H1 (cell line): ENCODE measurements around the gene PRDM15. TPM values are rescaled to one million over a fixed set of nuclear protein-coding genes. Genes with fewer than 3 reads are reported as not detected.

Source experiments
- CTCF ChIA-PET: fragments of 300-600 bp; sonication (Branson Sonifier 250); formaldehyde crosslinking; loops from one replicate; lab custom pipeline; 2021; ENCODE audit not compliant: partially characterized antibody; lab: Charles Lee
- POLR2A ChIA-PET: fragments of 300-600 bp; sonication (Branson Sonifier 250); formaldehyde crosslinking; loops from one replicate; lab custom pipeline; 2021; ENCODE audit warnings: inconsistent platforms; ENCODE audit not compliant: partially characterized antibody; lab: Charles Lee
- DNase-seq, 2 experiments: peaks; one replicate each; pipeline versions ENCODE4 v3.0.0 to v3.0.0-alpha.2; 2010 to 2022; ENCODE audit warnings: low spot score in 2 of 2, low read depth in 1 of 2, mixed read lengths in 1 of 2
- FAIRE-seq: peaks from 2 replicates; lab custom pipeline; 2011; peaks lifted over from hg19 to GRCh38; lab: Jason Lieb, UNC
- H2AFZ ChIP-seq: 2 replicates; pipeline ENCODE4 v1.8.1; 2012; ENCODE audit warnings: low read length, inconsistent platforms
- H2AK5ac ChIP-seq: 2 replicates; pipeline ENCODE4 v1.6.1; 2013; ENCODE audit warnings: low read depth, low read length
- H2BK120ac ChIP-seq: replicated peaks from 2 replicates; pipeline ENCODE3; 2013; ENCODE audit warnings: low read depth, low read length, inconsistent platforms
- H2BK12ac ChIP-seq: 2 replicates; pipeline ENCODE4 v1.6.1; 2013; ENCODE audit warnings: low read depth, low read length
- H2BK15ac ChIP-seq: 2 replicates; pipeline ENCODE4 v1.6.1; 2013; ENCODE audit warnings: low read length
- H2BK20ac ChIP-seq: 2 replicates; pipeline ENCODE4 v1.6.1; 2013; ENCODE audit warnings: low read length
- H2BK5ac ChIP-seq: 2 replicates; pipeline ENCODE4 v1.6.1; 2013; ENCODE audit warnings: low read depth, low read length
- H3K14ac ChIP-seq: 2 replicates; pipeline ENCODE4 v1.6.1; 2013; ENCODE audit warnings: inconsistent platforms; ENCODE audit not compliant: insufficient read length
- H3K18ac ChIP-seq: 2 replicates; pipeline ENCODE4 v1.6.1; 2013; ENCODE audit warnings: low read length; ENCODE audit errors: extremely low read depth
- H3K23ac ChIP-seq: 2 replicates; pipeline ENCODE4 v1.6.1; 2013; ENCODE audit warnings: inconsistent platforms; ENCODE audit not compliant: insufficient read length
- H3K23me2 ChIP-seq: 2 replicates; pipeline ENCODE4 v1.6.1; 2013; ENCODE audit warnings: low read depth, low read length
- H3K27ac ChIP-seq: 2 replicates; pipeline ENCODE4 v1.6.1; 2011; ENCODE audit warnings: low read depth, low read length, inconsistent platforms
- H3K27me3 ChIP-seq, 4 experiments: replicated peaks in 1 of 4; 1 replicate in 1 of 4; 2 replicates in 3 of 4; pipeline versions ENCODE4 v1.6.1 to v1.8.1; 2011 to 2013; ENCODE audit warnings: low read length in 3 of 4, mild to moderate bottlenecking in 3 of 4, inconsistent platforms in 2 of 4, mixed read lengths in 2 of 4, moderate library complexity in 1 of 4; ENCODE audit not compliant: control insufficient read depth in 3 of 4, insufficient read depth in 3 of 4; ENCODE audit errors: extremely low read depth in 1 of 4
- H3K36me3 ChIP-seq, 4 experiments: 2 replicates each; pipeline versions ENCODE4 v1.6.1 to v1.8.1; 2011 to 2013; ENCODE audit warnings: mild to moderate bottlenecking in 4 of 4, low read length in 3 of 4, moderate library complexity in 2 of 4, control low read depth in 1 of 4, inconsistent platforms in 1 of 4; ENCODE audit not compliant: insufficient read depth in 4 of 4, control insufficient read depth in 2 of 4
- H3K4ac ChIP-seq: replicated peaks from 2 replicates; pipeline ENCODE3; 2013; ENCODE audit warnings: low read length, low read depth, mixed read lengths, inconsistent platforms; ENCODE audit not compliant: insufficient read length
- H3K4me1 ChIP-seq, 4 experiments: replicated peaks in 1 of 4; 1 replicate in 1 of 4; 2 replicates in 3 of 4; pipeline versions ENCODE4 v1.6.1 to v1.8.1; 2011 to 2013; ENCODE audit warnings: low read length in 3 of 4, inconsistent platforms in 2 of 4, mixed read lengths in 1 of 4; ENCODE audit not compliant: insufficient read depth in 4 of 4, control insufficient read depth in 3 of 4
- H3K4me2 ChIP-seq, 2 experiments: 2 replicates each; pipeline versions ENCODE4 v1.6.1 to v1.8.1; 2011 to 2013; ENCODE audit warnings: low read depth in 2 of 2, low read length in 2 of 2, control low read depth in 1 of 2, inconsistent platforms in 1 of 2, mild to moderate bottlenecking in 1 of 2; ENCODE audit not compliant: insufficient read depth in 1 of 2
- H3K4me3 ChIP-seq, 4 experiments: fragments of 200-600, 300-600 bp in 1 of 4; sonication (generic), shearing (Covaris generic), sonication (Bioruptor Twin) in 1 of 4; 2 replicates each; pipeline versions ENCODE4 v1.5.1 to v1.8.1; 2011 to 2016; ENCODE audit warnings: low read length in 4 of 4, low read depth in 3 of 4, control low read depth in 2 of 4, inconsistent platforms in 2 of 4, mild to moderate bottlenecking in 2 of 4, mixed read lengths in 1 of 4, moderate library complexity in 1 of 4; ENCODE audit not compliant: insufficient read depth in 2 of 4; ENCODE audit errors: extremely low read depth in 1 of 4
- H3K56ac ChIP-seq: replicated peaks from 2 replicates; pipeline ENCODE3; 2013; ENCODE audit warnings: low read depth, mild to moderate bottlenecking, mixed read lengths, low read length, inconsistent platforms; ENCODE audit not compliant: insufficient read length
- H3K79me1 ChIP-seq: 2 replicates; pipeline ENCODE4 v1.6.1; 2013; ENCODE audit warnings: low read depth, low read length, control low read depth
- H3K79me2 ChIP-seq, 2 experiments: 2 replicates each; pipeline versions ENCODE4 v1.6.1 to v1.8.1; 2012 to 2013; ENCODE audit warnings: low read length in 2 of 2, mild to moderate bottlenecking in 2 of 2, inconsistent platforms in 1 of 2; ENCODE audit not compliant: insufficient read depth in 2 of 2, control insufficient read depth in 1 of 2
- H3K9ac ChIP-seq, 4 experiments: replicated peaks in 1 of 4; 1 replicate in 1 of 4; 2 replicates in 3 of 4; pipeline versions ENCODE4 v1.6.1 to v1.8.1; 2011 to 2013; ENCODE audit warnings: low read depth in 3 of 4, low read length in 3 of 4, control low read depth in 2 of 4, mild to moderate bottlenecking in 2 of 4, moderate library complexity in 2 of 4, inconsistent platforms in 1 of 4; ENCODE audit errors: extremely low read depth in 1 of 4
- H3K9me3 ChIP-seq, 2 experiments: 2 replicates each; pipeline versions ENCODE4 v1.6.1 to v1.8.1; 2012 to 2013; ENCODE audit warnings: mild to moderate bottlenecking in 2 of 2, moderate library complexity in 2 of 2, control low read depth in 1 of 2, inconsistent platforms in 1 of 2, low read depth in 1 of 2, low read length in 1 of 2, mixed read lengths in 1 of 2; ENCODE audit not compliant: insufficient read depth in 2 of 2
- H4K20me1 ChIP-seq, 2 experiments: replicated peaks in 1 of 2; 2 replicates each; pipeline versions ENCODE3 to v1.8.1; 2011 to 2013; ENCODE audit warnings: inconsistent platforms in 2 of 2, low read length in 2 of 2, mild to moderate bottlenecking in 1 of 2; ENCODE audit not compliant: insufficient read depth in 2 of 2, control insufficient read depth in 1 of 2
- H4K5ac ChIP-seq: 2 replicates; pipeline ENCODE4 v1.6.1; 2013; ENCODE audit warnings: low read length, low read depth, mixed read lengths, inconsistent platforms; ENCODE audit not compliant: insufficient read length
- H4K8ac ChIP-seq: 2 replicates; pipeline ENCODE4 v1.8.0; 2013; ENCODE audit warnings: mild to moderate bottlenecking, moderate library complexity, low read length, inconsistent platforms; ENCODE audit not compliant: insufficient read depth; ENCODE audit errors: extremely low read depth
- H4K91ac ChIP-seq: replicated peaks from 2 replicates; pipeline ENCODE3; 2013; ENCODE audit warnings: low read length, mixed read lengths, inconsistent platforms; ENCODE audit not compliant: insufficient read length
- CHD1 ChIP-seq: IDR thresholded peaks from 2 replicates; pipeline ENCODE4 v1.6.1; 2012; ENCODE audit warnings: low read depth, low read length, improper control_type of control experiment
- CHD2 ChIP-seq: IDR thresholded peaks from 2 replicates; pipeline ENCODE4 v1.6.1; 2012; ENCODE audit warnings: low read length, improper control_type of control experiment
- GABPA ChIP-seq: IDR thresholded peaks from 2 replicates; pipeline ENCODE4 v1.6.1; 2011; ENCODE audit warnings: mild to moderate bottlenecking, low read length, moderate library complexity, borderline replicate concordance; ENCODE audit not compliant: insufficient read depth
- KDM1A ChIP-seq: fragments of 200-600, 300-600 bp; sonication (generic); IDR thresholded peaks from 2 replicates; pipeline ENCODE4 v1.7.1; 2016; ENCODE audit warnings: mild to moderate bottlenecking, low read length, borderline replicate concordance
- POLR2AphosphoS5 ChIP-seq: IDR thresholded peaks from 2 replicates; pipeline ENCODE4 v1.6.1; 2011; ENCODE audit warnings: low read depth, low read length
- WGBS, 2 experiments: shearing (Covaris generic) in 1 of 2; methylation state at CpG; one replicate each; pipeline versions ENCODE4 v1.1.6 to v1.1.7; 2013 to 2015; ENCODE audit warnings: low lambda C conversion rate in 2 of 2, mixed read lengths in 2 of 2, inconsistent platforms in 1 of 2, low coverage in 1 of 2, missing lambda C conversion rate in 1 of 2; ENCODE audit not compliant: insufficient replicate concordance in 2 of 2, insufficient coverage in 1 of 2, insufficient read length in 1 of 2; ENCODE audit errors: extremely low coverage in 1 of 2, missing lambda C conversion rate in 1 of 2; 5-methylcytosine and 5-hydroxymethylcytosine counted together
- polyA plus RNA-seq, 7 experiments: library from polyadenylated mRNA; depleted of rRNA in 3 of 7; stranded (reverse) in 5 of 7; unstranded in 2 of 7; fragments of >200 nt in 5 of 7; fragments of 200-250 nt in 2 of 7; gene quantifications; 1 replicate in 5 of 7; 2 replicates in 1 of 7; 4 replicates in 1 of 7; pipeline versions ENCODE4 v1.2.1 to v1.2.3, GENCODE V29; 2011 to 2013; ENCODE audit warnings: missing spikeins in 2 of 7, mixed read lengths in 2 of 7
- total RNA-seq: library from RNA; stranded (reverse); fragmentation: NEBNext Ultra II Directional; extraction: Animal tissue kit (Norgen Biotek cat#: 25700); gene quantifications from 2 replicates; pipeline ENCODE4 v1.2.1, GENCODE V29; 2021

Gene PRDM15
- total and polyA plus RNA-seq, 2 of the 8 experiments (the other 6 are each of a cell fraction or from before 2014, with no cell fraction given) = 9.7 to 10.5 TPM

GRCh38 chr21:41796476-41797080 lies 82.6 kb downstream of the PRDM15 start:
- Histone ChIP-seq H4K91ac (no peak overlapping the region), H3K4me3 (no peak overlapping the region), H2BK120ac (no peak overlapping the region), H2BK12ac (peak overlapping the region; percentile 50; the same call in 1 of the 2 replicates), H2BK5ac (peak overlapping the region; percentile 81; the same call in 1 of the 2 replicates), H2BK15ac (no peak overlapping the region), H3K36me3 (peaks cover 5 to 10% (median 8%) of the 10 kb centered on the region in 4 experiments; a peak in 6 of 8 replicates), H2AFZ (no peak overlapping the region), H3K4me1 (peaks cover 0 to 3% (median 1%) of the 10 kb centered on the region in 4 experiments; a peak in 2 of 7 replicates), H3K79me1 (no peaks in the 10 kb centered on the region), H4K5ac (no peak overlapping the region), H3K79me2 (no peaks in the 10 kb centered on the region), H3K27me3 (no peaks in the 10 kb centered on the region), H3K27ac (no peak overlapping the region), H3K56ac (no peak overlapping the region), H2AK5ac (no peak overlapping the region), H3K18ac (no peak overlapping the region; the same call in 1 of the 2 replicates), H3K14ac (no peak overlapping the region), H3K9ac (no peak overlapping the region), H4K20me1 (peaks cover 2% of the 10 kb centered on the region in 2 experiments), H4K8ac (peak overlapping the region; percentile 62; the same call in 1 of the 2 replicates), H2BK20ac (no peak overlapping the region), H3K4me2 (no peak overlapping the region), H3K23ac (no peak overlapping the region), H3K4ac (no peak overlapping the region), H3K23me2 (no peaks in the 10 kb centered on the region; the same call in 1 of the 2 replicates), H3K9me3 (peaks cover 0 to 4% of the 10 kb centered on the region in 2 experiments; a peak in 1 of 4 replicates)
- WGBS, 2 experiments = 91% methylated on average over 14 of the region's 14 CpGs; no CpG with 5 or more reads in 1 of the 2 experiments
- ChIA-PET POLR2A (no interaction called here), CTCF (interaction anchor here (0.6 kb wide), 1 partner anchor 257 kb away, joined by 3 read pairs; no protein-coding TSS in a partner anchor)
- TF ChIP-seq CHD1 = no peak
- TF ChIP-seq CHD2 = no peak
- TF ChIP-seq GABPA = no peak
- no peak for TF ChIP-seq POLR2AphosphoS5
- TF ChIP-seq KDM1A = no peak
- no peak for DNase-seq
- no peak for FAIRE-seq
